GM12872 (cell line): ENCODE results near the gene C12orf56.

Source experiments
- CTCF ChIP-seq: IDR thresholded peaks from 3 replicates; pipeline ENCODE4 v1.5.1; 2011; ENCODE audit warnings: low read depth, mild to moderate bottlenecking, low read length, moderate library complexity; ENCODE audit not compliant: insufficient read depth

The C12orf56 gene

DNA sequence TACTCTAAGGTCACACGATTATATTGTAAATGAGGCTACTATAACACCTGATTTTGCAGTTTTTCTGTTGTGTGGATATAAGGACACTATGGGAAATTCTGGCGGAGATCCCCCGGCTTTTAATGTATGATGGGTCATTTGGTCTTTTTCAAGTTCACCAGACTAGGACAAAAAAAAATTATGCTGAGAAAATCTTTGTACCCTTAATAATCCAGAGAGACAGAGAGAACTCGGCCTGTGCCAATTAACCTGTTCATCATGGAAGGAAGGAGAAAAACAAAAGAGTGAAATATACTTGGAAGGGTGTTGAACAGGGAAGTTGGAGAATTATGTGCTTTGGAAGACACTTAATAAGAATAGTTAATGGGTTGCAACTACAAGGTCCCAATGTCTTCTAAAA, 106.3 kb downstream of the C12orf56 start:
- TF ChIP-seq CTCF = no peak

GRCh38 chr12:64278421-64278820, 112.1 kb downstream of the C12orf56 start:
- TF ChIP-seq CTCF = no peak

GRCh38 chr12:64273527-64274403, 116.8 kb downstream of the C12orf56 start:
- peak; percentile 54 for TF ChIP-seq CTCF

DNA sequence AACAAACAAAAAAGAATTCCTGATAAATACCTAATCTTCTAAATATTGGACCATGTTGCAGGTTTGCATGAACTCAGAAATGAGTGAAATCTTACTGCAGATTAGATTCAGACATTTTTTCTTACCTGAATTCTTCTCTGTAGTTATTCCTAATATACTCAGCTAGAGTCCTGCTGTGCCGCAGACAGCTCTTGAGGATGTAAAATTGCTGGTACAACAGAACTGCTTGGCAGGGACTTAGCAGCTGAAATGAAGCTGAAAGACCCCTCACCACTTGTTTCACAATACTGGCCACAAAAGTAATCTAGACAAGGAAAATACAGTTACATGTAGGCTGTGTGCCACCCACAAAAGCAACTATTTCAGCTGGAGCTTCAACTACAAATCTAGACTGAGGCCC, 120.1 kb downstream of the C12orf56 start:
- no peak for TF ChIP-seq CTCF

DNA sequence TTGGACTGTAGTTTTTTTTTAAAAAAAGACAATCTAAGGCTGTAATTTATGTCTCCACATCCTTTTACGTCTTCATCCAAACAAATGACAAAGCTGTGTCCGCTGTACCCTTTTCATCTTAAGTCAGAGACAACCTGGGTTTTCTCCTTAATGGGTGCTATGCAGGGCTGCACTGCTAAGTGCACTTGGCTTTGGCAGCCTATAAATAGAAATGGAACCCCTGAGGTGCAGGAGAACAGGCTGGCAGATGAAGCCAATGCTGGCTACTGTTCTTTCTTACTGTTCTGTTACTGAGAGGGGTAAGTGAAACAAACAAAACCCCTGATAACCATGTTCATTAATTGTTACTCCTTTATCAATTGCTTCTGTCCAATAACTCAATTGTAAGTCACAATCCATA, 121.4 kb downstream of the C12orf56 start:
- no peak for TF ChIP-seq CTCF

DNA sequence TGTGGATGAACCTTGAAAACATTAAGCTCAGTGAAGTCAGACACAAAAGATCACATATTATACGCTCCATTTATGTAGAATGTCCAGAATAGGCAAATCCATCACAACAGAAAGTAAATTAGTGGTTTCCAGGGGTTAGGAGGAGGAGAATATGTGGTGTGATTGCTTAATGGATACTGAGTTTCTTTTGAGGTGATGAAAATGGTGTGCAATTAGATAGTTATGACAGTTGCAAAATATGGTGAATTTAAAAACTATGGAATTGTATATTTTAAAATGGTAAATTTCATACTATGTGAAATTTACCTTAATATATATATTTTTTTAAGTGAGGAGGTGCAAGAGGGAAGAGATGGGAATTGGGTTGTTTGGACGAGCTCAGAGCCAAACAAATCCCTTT, 122.1 kb downstream of the C12orf56 start:
- no peak for TF ChIP-seq CTCF

GRCh38 chr12:64265839-64266238, 124.7 kb downstream of the C12orf56 start:
- no peak for TF ChIP-seq CTCF
